GM10266 (cell line): Measurements from ENCODE around the gene FAM163B.

Source experiments
- DNase-seq: peaks from one replicate; pipeline ENCODE4 v3.0.0; 2012; ENCODE audit errors: extremely low spot score
- CTCF ChIP-seq: IDR thresholded peaks from 2 replicates; pipeline ENCODE4 v1.5.1; 2012; ENCODE audit warnings: mild to moderate bottlenecking, low read depth; ENCODE audit not compliant: control insufficient read depth, insufficient read depth; ENCODE audit errors: missing control alignments

FAM163B gene

GRCh38 chr9:133570691-133571080, 38.5 kb downstream of the FAM163B start:
- no peak for DNase-seq
- no peak for TF ChIP-seq CTCF

- no peak for TF ChIP-seq CTCF
Observed at GRCh38 chr9:133569891-133570690, 39.1 kb downstream of the FAM163B start.

GRCh38 chr9:133569121-133569785, 39.9 kb downstream of the FAM163B start:
- DNase-seq: no peak

More at GRCh38 chr9:133569891-133570690, 39.1 kb downstream of the FAM163B start:
- no peak for DNase-seq

GRCh38 chr9:133568186-133568585, 41.0 kb downstream of the FAM163B start:
- DNase-seq: no peak
- no peak for TF ChIP-seq CTCF

More at GRCh38 chr9:133569121-133569785, 39.9 kb downstream of the FAM163B start:
- TF ChIP-seq CTCF: no peak

GRCh38 chr9:133566817-133567216, 42.4 kb downstream of the FAM163B start:
- TF ChIP-seq CTCF: no peak
- no peak for DNase-seq

DNA sequence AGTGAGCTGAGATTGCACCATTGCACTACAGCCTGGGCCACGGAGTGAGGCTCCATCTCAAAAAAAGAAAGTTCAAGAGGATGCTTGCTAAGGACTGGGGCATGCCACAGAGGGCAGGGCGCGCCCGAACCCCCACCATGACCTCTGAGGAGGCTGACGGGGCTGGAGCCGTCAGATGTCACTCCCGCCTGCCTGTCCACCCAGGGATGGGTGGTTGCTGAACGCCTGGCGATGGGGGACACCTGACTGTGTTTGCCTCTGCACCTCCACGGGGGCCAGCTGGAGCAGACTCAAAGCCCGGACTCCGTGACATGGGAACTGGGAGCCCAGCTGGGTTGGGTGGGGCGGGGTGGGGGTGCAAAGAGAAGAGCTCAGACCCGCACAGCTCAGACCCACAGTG, 42.8 kb downstream of the FAM163B start:
- no peak for TF ChIP-seq CTCF
- DNase-seq: no peak
